ENCODE results near the gene PLCD4. TPM values are rescaled to one million over a fixed set of nuclear protein-coding genes. Genes with fewer than 3 reads are reported as not detected.

PLCD4 gene
- total and polyA plus RNA-seq, 10 of the 15 experiments (the other 5 are each of a cell fraction or from before 2014, with no cell fraction given): under 0.01 to 1.5 (median 0.23) TPM; not detected in 2

GRCh38 chr2:218642786-218643185 is 35.1 kb downstream of the PLCD4 start (continued):
- TF ChIP-seq MYC (IDR thresholded peaks at IDR 0.05; ENCODE audit: insufficient read depth, insufficient read length, insufficient replicate concordance, low read length, severe bottlenecking): no peak
- TF ChIP-seq TCF12 (IDR thresholded peaks at IDR 0.05; ENCODE audit: low read depth, low read length): no peak
- TF ChIP-seq ELK1 (IDR thresholded peaks at IDR 0.05; ENCODE audit: low read depth, low read length): no peak
- TF ChIP-seq REST (IDR thresholded peaks at IDR 0.05; ENCODE audit: low read depth, low read length): no peak
- no peak for TF ChIP-seq LARP7 (IDR thresholded peaks at IDR 0.05)

GRCh38 chr2:218643751-218644310 is 36.1 kb downstream of the PLCD4 start:
- ATAC-seq (no peak), DNase-seq (ENCODE audit: low read depth, low spot score) (no peak), FAIRE-seq (no peak)
- no peak for TF ChIP-seq ZBTB33 (IDR thresholded peaks at IDR 0.05)
- no peak for TF ChIP-seq HSF1 (IDR thresholded peaks at IDR 0.05; ENCODE audit: low read depth, low read length)
- CTCF ChIA-PET: interaction anchor here (0.6 to 1.2 kb wide), 2 partner anchors 12 to 69 kb away, joined by 3 read pairs; no protein-coding TSS in a partner anchor
- no peaks in the 10 kb centered on the region for H3K9me3 ChIP-seq (replicated peaks; ENCODE audit: control insufficient read depth, insufficient read depth, low read length)
- no peak overlapping the region for H3K4me3 ChIP-seq
- intact Hi-C loops (cut with micrococcal nuclease; ENCODE audit: unreplicated experiment) (no loop called here), in situ Hi-C loops (cut with MboI) (no loop called here)
- no peaks in the 10 kb centered on the region for H3K27me3 ChIP-seq (replicated peaks in 1 of 2; ENCODE audit: control insufficient read depth in 2 of 2, insufficient read depth in 2 of 2, low read length in 1 of 2)
- H3K4me1 ChIP-seq (ENCODE audit: control insufficient read depth, insufficient read depth, low read length): no peaks in the 10 kb centered on the region
- H3K9ac ChIP-seq (ENCODE audit: control insufficient read depth, insufficient read depth, low read length): no peak overlapping the region
- BruUV-seq (replicated peaks): no TSS peak
- H3K4me2 ChIP-seq (ENCODE audit: control insufficient read depth, insufficient read depth): no peak overlapping the region
- H3K27ac ChIP-seq (ENCODE audit: control insufficient read depth, insufficient read depth): no peak overlapping the region
- 98% methylated on average over 10 of the region's 10 CpGs for WGBS (ENCODE audit: insufficient coverage, insufficient replicate concordance, low lambda C conversion rate, missing lambda C conversion rate)
- H3K36me3 ChIP-seq (ENCODE audit: control insufficient read depth in 2 of 2, insufficient read depth in 2 of 2, low read length in 1 of 2): peaks cover 32 to 33% of the 10 kb centered on the region in 2 experiments
- peaks cover 2% of the 10 kb centered on the region; the same call in 1 of the 2 replicates for H3K79me2 ChIP-seq (ENCODE audit: control insufficient read depth, insufficient read depth, low read length)
- POLR2A ChIA-PET: no interaction called here
- SMC1A ChIA-PET (ENCODE audit: uncharacterized antibody, unreplicated experiment): interaction anchor here (0.6 to 0.8 kb wide), 2 partner anchors 173 to 283 kb away, joined by 3 read pairs; no protein-coding TSS in a partner anchor
- no peak overlapping the region for H2AFZ ChIP-seq (ENCODE audit: control insufficient read depth, low read depth, low read length)
- RAD21 ChIA-PET (ENCODE audit: unreplicated experiment): interaction anchor here (0.6 kb wide), 1 partner anchor 285 kb away, joined by 3 read pairs; no protein-coding TSS in a partner anchor
- H4K20me1 ChIP-seq (ENCODE audit: control insufficient read depth, insufficient read depth): no peaks in the 10 kb centered on the region

Data from GM12878 (cell line).